Measurements from ENCODE around the gene MAGI1.

- TF ChIP-seq ATF3 (CRISPR knock-in tag; conservative IDR thresholded peaks at IDR 0.05): no peak
- TF ChIP-seq FOXP4 (CRISPR knock-in tag; IDR thresholded peaks at IDR 0.05): no peak
- no peak for TF ChIP-seq CTCF (IDR thresholded peaks at IDR 0.05)
- no peak for TF ChIP-seq GABPB1 (CRISPR knock-in tag; IDR thresholded peaks at IDR 0.05)
- no peak for TF ChIP-seq TCF7 (CRISPR knock-in tag; IDR thresholded peaks at IDR 0.05; ENCODE audit: low read depth)
- TF ChIP-seq MLX (CRISPR knock-in tag; IDR thresholded peaks at IDR 0.05): no peak
- no peak for TF ChIP-seq KAT7 (CRISPR knock-in tag; IDR thresholded peaks at IDR 0.05; ENCODE audit: borderline replicate concordance)
- TF ChIP-seq ZNF281 (CRISPR knock-in tag; IDR thresholded peaks at IDR 0.05): no peak
- TF ChIP-seq FOXJ3 (CRISPR knock-in tag; IDR thresholded peaks at IDR 0.05; ENCODE audit: borderline replicate concordance): no peak
- TF ChIP-seq SMAD4 (CRISPR knock-in tag; IDR thresholded peaks at IDR 0.05): no peak
Observed at GRCh38 chr3:65950340-65951326, 88.1 kb downstream of the MAGI1 start.

All from WTC11 (cell line).